GM23248 (cell line): Measurements from ENCODE around the gene APAF1. TPM values are rescaled to one million over a fixed set of nuclear protein-coding genes. Genes with fewer than 3 reads are reported as not detected.

ENCODE experiments used
- DNase-seq: peaks from one replicate; pipeline ENCODE4 v3.0.0-alpha.2; 2015
- H2AFZ ChIP-seq: fragments of 200-600 bp; sonication (generic); 2 replicates; pipeline ENCODE4 v1.6.1; 2016; ENCODE audit warnings: antibody characterized with exemption
- H3F3A ChIP-seq: fragments of 200-600 bp; sonication (generic); 2 replicates; pipeline ENCODE4 v1.6.1; 2016; ENCODE audit warnings: mild to moderate bottlenecking, antibody characterized with exemption, mixed run types; ENCODE audit not compliant: insufficient read depth
- H3K27ac ChIP-seq: fragments of 200-600 bp; sonication (generic); 2 replicates; pipeline ENCODE4 v1.5.1; 2016; ENCODE audit warnings: mild to moderate bottlenecking
- H3K27me3 ChIP-seq: fragments of 200-600 bp; sonication (generic); replicated peaks from 2 replicates; pipeline ENCODE4 v1.6.1; 2016; ENCODE audit warnings: mild to moderate bottlenecking; ENCODE audit not compliant: insufficient read depth
- H3K36me3 ChIP-seq: fragments of 200-600 bp; sonication (generic); 2 replicates; pipeline ENCODE4 v1.6.1; 2016; ENCODE audit warnings: low read depth, mild to moderate bottlenecking
- H3K4me1 ChIP-seq: fragments of 200-600 bp; sonication (generic); 2 replicates; pipeline ENCODE4 v1.6.1; 2016; ENCODE audit warnings: mild to moderate bottlenecking; ENCODE audit not compliant: insufficient read depth
- H3K4me2 ChIP-seq: fragments of 200-600 bp; sonication (generic); one replicate; pipeline ENCODE4 v1.6.1; 2016; ENCODE audit warnings: mild to moderate bottlenecking; ENCODE audit not compliant: unreplicated experiment
- H3K4me3 ChIP-seq: fragments of 200-600 bp; sonication (generic); 2 replicates; pipeline ENCODE4 v1.5.1; 2016; ENCODE audit warnings: mild to moderate bottlenecking
- H3K79me2 ChIP-seq: fragments of 200-600 bp; sonication (generic); 2 replicates; pipeline ENCODE4 v1.6.1; 2016; ENCODE audit warnings: mild to moderate bottlenecking; ENCODE audit not compliant: insufficient read depth
- H3K9ac ChIP-seq: fragments of 200-600 bp; sonication (generic); 2 replicates; pipeline ENCODE4 v1.6.1; 2016; ENCODE audit warnings: mild to moderate bottlenecking
- H3K9me2 ChIP-seq: fragments of 200-600 bp; sonication (generic); 2 replicates; pipeline ENCODE4 v1.6.1; 2016; ENCODE audit warnings: mixed run types, mild to moderate bottlenecking, moderate library complexity; ENCODE audit not compliant: insufficient read depth
- H3K9me3 ChIP-seq: fragments of 200-600 bp; sonication (generic); one replicate; pipeline ENCODE4 v1.6.1; 2017; ENCODE audit warnings: low read depth
- H4K20me1 ChIP-seq: fragments of 200-600 bp; sonication (generic); 2 replicates; pipeline ENCODE4 v1.6.0; 2016; ENCODE audit not compliant: insufficient read depth
- EZH2 ChIP-seq: fragments of 200-600 bp; sonication (generic); IDR thresholded peaks from 2 replicates; pipeline ENCODE4 v1.6.1; 2018; ENCODE audit warnings: antibody characterized with exemption, mild to moderate bottlenecking; ENCODE audit not compliant: insufficient read depth, poor library complexity, severe bottlenecking
- EZH2phosphoT487 ChIP-seq: fragments of 200-600 bp; sonication (generic); IDR thresholded peaks from 2 replicates; pipeline ENCODE4 v1.6.1; 2018; ENCODE audit warnings: antibody characterized with exemption, moderate library complexity, mild to moderate bottlenecking, low read depth; ENCODE audit not compliant: insufficient read depth
- WGBS, 2 experiments: methylation state at CpG; one replicate each; pipeline ENCODE4 v1.1.6; 2015 to 2017; ENCODE audit warnings: low lambda C conversion rate in 2 of 2, low coverage in 1 of 2; ENCODE audit errors: missing lambda C conversion rate in 2 of 2; 5-methylcytosine and 5-hydroxymethylcytosine counted together
- in situ Hi-C: fragments of 300-500 bp; cut with MboI; formaldehyde crosslinking; loops from 2 replicates; pipeline ENCODE4 v1.15.0; 2020
- polyA plus RNA-seq: library from polyadenylated mRNA; unstranded; fragments of >200 nt; fragmentation: Nextera tagmentation; extraction: Ambion mirVana; gene quantifications from 2 replicates; pipeline ENCODE4 v1.2.1, GENCODE V29; 2016
- total RNA-seq: library from RNA; depleted of rRNA; stranded (reverse); fragments of >200 nt; shearing (Covaris generic); gene quantifications from 2 replicates; pipeline ENCODE4 v1.2.3, GENCODE V29; 2014

Gene APAF1
- total and polyA plus RNA-seq, 2 experiments from 2014 or later = 8.3 to 24.5 TPM

DNA sequence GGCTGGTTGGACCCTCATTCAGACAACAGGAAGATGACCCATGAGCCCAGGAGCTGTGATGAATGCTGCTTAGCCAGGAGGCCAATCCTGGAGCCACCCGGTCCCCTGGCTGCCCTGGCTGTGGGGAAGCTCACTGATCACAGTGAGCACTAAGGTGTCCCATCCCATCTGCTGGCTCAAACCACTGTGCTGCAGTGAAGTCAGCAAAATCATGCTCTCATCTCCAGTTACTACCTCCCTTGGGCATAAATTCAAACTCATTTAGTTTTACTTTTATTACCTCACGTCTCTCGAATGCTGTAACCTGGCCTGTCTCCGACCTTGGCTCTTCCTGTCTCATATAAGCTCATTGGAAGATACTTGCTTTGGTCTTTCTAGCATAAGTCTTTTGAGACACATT is 112.4 kb downstream of the APAF1 start:
- peak overlapping the region; percentile 44 for H3K27ac ChIP-seq
- no peaks in the 10 kb centered on the region for H4K20me1 ChIP-seq
- in situ Hi-C loops = no loop called here
- no peak for TF ChIP-seq EZH2
- no peak for TF ChIP-seq EZH2phosphoT487
- peaks cover 14% of the 10 kb centered on the region for H3F3A ChIP-seq
- no peaks in the 10 kb centered on the region; the same call in 1 of the 2 replicates for H3K27me3 ChIP-seq
- H3K4me1 ChIP-seq = peaks cover 31% of the 10 kb centered on the region
- no peaks in the 10 kb centered on the region for H3K36me3 ChIP-seq
- H2AFZ ChIP-seq = no peak overlapping the region
- DNase-seq = peak; percentile 44
- no peaks in the 10 kb centered on the region for H3K9me2 ChIP-seq
- H3K4me3 ChIP-seq = no peak overlapping the region
- 0 out of 2 replicates have a peak overlapping the region, but pooled peaks have one; percentile 5 for H3K9ac ChIP-seq
- no peaks in the 10 kb centered on the region for H3K79me2 ChIP-seq
- WGBS, 2 experiments = 18 to 26% methylated on average over 3 to 4 of the region's 4 CpGs
- H3K9me3 ChIP-seq = no peaks in the 10 kb centered on the region
- H3K4me2 ChIP-seq = no peak overlapping the region

DNA sequence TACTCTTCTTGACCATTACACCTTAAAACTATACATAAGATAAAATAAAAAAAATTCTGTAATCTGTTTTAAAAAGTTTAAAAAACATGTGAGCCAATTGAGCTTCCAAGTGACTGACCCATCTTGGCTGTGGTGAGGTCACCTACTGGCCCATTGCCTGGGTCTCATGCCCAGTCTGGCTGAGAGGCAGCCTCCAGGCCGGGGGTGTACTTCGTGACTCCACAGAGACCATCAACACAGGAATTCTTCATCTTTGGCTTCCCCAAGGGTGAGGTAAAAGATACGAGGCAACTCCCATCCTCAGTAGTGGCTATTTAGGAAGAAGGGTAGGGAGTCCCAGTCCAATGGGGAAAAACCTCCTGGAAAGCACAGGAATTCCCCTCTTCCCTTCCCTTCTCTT is 113.2 kb downstream of the APAF1 start:
- in situ Hi-C loops = no loop called here
- peaks cover 22% of the 10 kb centered on the region for H3K4me1 ChIP-seq
- H3K27ac ChIP-seq = peak overlapping the region; percentile 44; the same call in 1 of the 2 replicates
- H2AFZ ChIP-seq = no peak overlapping the region
- no peaks in the 10 kb centered on the region for H4K20me1 ChIP-seq
- DNase-seq = peak; percentile 86
- H3K27me3 ChIP-seq = no peaks in the 10 kb centered on the region; the same call in 1 of the 2 replicates
- no peak overlapping the region for H3K4me3 ChIP-seq
- TF ChIP-seq EZH2phosphoT487 (no peak), EZH2 (no peak)
- no peaks in the 10 kb centered on the region for H3K36me3 ChIP-seq
- H3K9me2 ChIP-seq = no peaks in the 10 kb centered on the region
- peaks cover 10% of the 10 kb centered on the region for H3F3A ChIP-seq
- 7 to 13% methylated on average over 3 of the region's 3 CpGs for WGBS, 2 experiments
- no peaks in the 10 kb centered on the region for H3K79me2 ChIP-seq
- H3K4me2 ChIP-seq = no peak overlapping the region
- H3K9me3 ChIP-seq = no peaks in the 10 kb centered on the region
- H3K9ac ChIP-seq = no peak overlapping the region

- TF ChIP-seq EZH2phosphoT487 = no peak
- TF ChIP-seq EZH2 = no peak
- Histone ChIP-seq H3K36me3 (no peaks in the 10 kb centered on the region), H3K4me1 (no peaks in the 10 kb centered on the region), H3K9ac (no peak overlapping the region), H3K27me3 (no peaks in the 10 kb centered on the region; the same call in 1 of the 2 replicates), H3F3A (no peaks in the 10 kb centered on the region), H3K79me2 (no peaks in the 10 kb centered on the region), H3K4me2 (no peak overlapping the region), H3K4me3 (no peak overlapping the region), H2AFZ (no peak overlapping the region), H3K9me3 (no peaks in the 10 kb centered on the region), H3K9me2 (no peaks in the 10 kb centered on the region), H4K20me1 (no peaks in the 10 kb centered on the region), H3K27ac (no peak overlapping the region)
- in situ Hi-C loops = no loop called here
- no peak for DNase-seq
- WGBS, 2 experiments = 74 to 75% methylated on average over 4 of the region's 4 CpGs
Observed at GRCh38 chr12:98763656-98764055, 118.6 kb downstream of the APAF1 start.

DNA sequence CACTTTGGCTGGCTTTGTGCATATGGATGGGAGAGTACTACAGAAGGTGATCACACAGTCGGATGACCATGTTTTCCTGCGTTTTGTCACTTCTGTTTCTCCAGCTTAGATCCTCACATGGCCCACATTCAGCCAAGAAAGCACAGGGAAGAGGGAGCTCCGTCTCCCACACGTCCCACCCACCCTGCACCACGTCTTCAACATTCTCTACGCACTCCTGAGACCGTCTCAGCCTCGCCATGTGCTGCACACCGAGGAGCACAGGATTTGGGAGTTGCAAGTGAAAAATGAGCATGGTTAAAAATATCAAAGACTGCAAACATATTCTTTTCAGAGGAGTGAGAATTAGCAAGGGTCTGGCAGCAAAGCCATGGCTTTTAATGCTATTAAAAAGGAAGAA is 122.2 kb downstream of the APAF1 start:
- H3K9me2 ChIP-seq = no peaks in the 10 kb centered on the region
- H2AFZ ChIP-seq = no peak overlapping the region
- WGBS, 2 experiments = 51 to 64% methylated on average over 9 of the region's 9 CpGs

DNA sequence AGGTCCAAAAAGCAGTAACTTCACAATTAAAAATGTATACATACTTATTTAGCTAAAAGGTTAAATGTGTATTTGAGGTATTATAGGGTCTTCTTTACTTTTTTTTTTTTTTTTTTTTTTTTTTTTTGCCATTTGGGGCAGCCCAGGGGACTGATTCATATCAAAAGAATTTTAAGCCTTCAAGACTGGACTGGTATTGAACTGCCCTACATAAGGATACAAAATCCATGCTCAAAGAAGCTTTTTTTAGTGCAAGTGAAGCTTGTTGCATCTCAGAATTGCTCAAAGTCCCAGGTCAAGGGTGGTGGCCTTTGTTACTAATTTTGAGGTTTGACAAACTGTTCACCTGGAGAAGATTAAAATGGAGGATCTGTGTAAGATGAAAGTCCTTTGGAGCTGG is 124.0 kb downstream of the APAF1 start:
- DNase-seq = peak; percentile 13
- TF ChIP-seq EZH2 = no peak
- TF ChIP-seq EZH2phosphoT487 = no peak
- no peak overlapping the region for H2AFZ ChIP-seq

More for the DNA sequence above, 122.2 kb downstream of the APAF1 start:
- in situ Hi-C loops = no loop called here
- H3K79me2 ChIP-seq = no peaks in the 10 kb centered on the region
- no peak overlapping the region for H3K4me3 ChIP-seq
- DNase-seq = no peak
- no peak overlapping the region for H3K9ac ChIP-seq
- H3K27me3 ChIP-seq = no peaks in the 10 kb centered on the region; the same call in 1 of the 2 replicates
- H3K4me1 ChIP-seq = no peaks in the 10 kb centered on the region
- no peak overlapping the region for H3K4me2 ChIP-seq
- H3K36me3 ChIP-seq = no peaks in the 10 kb centered on the region
- TF ChIP-seq EZH2phosphoT487 = no peak
- H3K9me3 ChIP-seq = no peaks in the 10 kb centered on the region
- no peaks in the 10 kb centered on the region for H4K20me1 ChIP-seq
- no peak overlapping the region for H3K27ac ChIP-seq
- no peaks in the 10 kb centered on the region for H3F3A ChIP-seq

More for the DNA sequence above, 124.0 kb downstream of the APAF1 start:
- Histone ChIP-seq H3K27ac (no peak overlapping the region), H3K9ac (no peak overlapping the region), H3K4me2 (no peak overlapping the region), H3K36me3 (no peaks in the 10 kb centered on the region), H3K27me3 (no peaks in the 10 kb centered on the region), H3K9me2 (no peaks in the 10 kb centered on the region), H3K9me3 (no peaks in the 10 kb centered on the region), H3K79me2 (no peaks in the 10 kb centered on the region), H3F3A (no peaks in the 10 kb centered on the region), H3K4me1 (no peaks in the 10 kb centered on the region), H3K4me3 (no peak overlapping the region), H4K20me1 (no peaks in the 10 kb centered on the region)
- in situ Hi-C loops = no loop called here
